ENCODE data around the gene BTBD9.

The BTBD9 gene

GRCh38 chr6:38687549-38687948 is 47.8 kb upstream of the BTBD9 start:
- no peak for ATAC-seq
- TF ChIP-seq ZNF70 (CRISPR knock-in tag; IDR thresholded peaks at IDR 0.05), result no peak
- no peak for TF ChIP-seq TOX (CRISPR knock-in tag; IDR thresholded peaks at IDR 0.05; ENCODE audit: borderline replicate concordance)
- TF ChIP-seq ZNF8 (CRISPR knock-in tag; IDR thresholded peaks at IDR 0.05), result no peak
- TF ChIP-seq PPARA (CRISPR knock-in tag; IDR thresholded peaks at IDR 0.05; ENCODE audit: borderline replicate concordance), result no peak
- TF ChIP-seq BACH2 (CRISPR knock-in tag; IDR thresholded peaks at IDR 0.05; ENCODE audit: borderline replicate concordance), result no peak
- TF ChIP-seq ESRRG (CRISPR knock-in tag; IDR thresholded peaks at IDR 0.05), result no peak
- no peak for TF ChIP-seq POU6F1 (CRISPR knock-in tag; IDR thresholded peaks at IDR 0.05; ENCODE audit: borderline replicate concordance, low read depth)
- no peak for TF ChIP-seq ISL1 (CRISPR knock-in tag; IDR thresholded peaks at IDR 0.05)
- no peak for TF ChIP-seq RARB (CRISPR knock-in tag; IDR thresholded peaks at IDR 0.05)
- TF ChIP-seq OSR1 (CRISPR knock-in tag; IDR thresholded peaks at IDR 0.05), result no peak

GRCh38 chr6:38687043-38687353 is 47.3 kb upstream of the BTBD9 start:
- no peak for ATAC-seq
- TF ChIP-seq TCF4 (CRISPR knock-in tag; IDR thresholded peaks at IDR 0.05; ENCODE audit: borderline replicate concordance) (no peak), OSR1 (CRISPR knock-in tag; IDR thresholded peaks at IDR 0.05) (no peak), ZFP3 (CRISPR knock-in tag; IDR thresholded peaks at IDR 0.05) (no peak), ZNF565 (CRISPR knock-in tag; conservative IDR thresholded peaks at IDR 0.05; ENCODE audit: low read depth) (no peak), SNAI2 (CRISPR knock-in tag; IDR thresholded peaks at IDR 0.05) (no peak), BACH2 (CRISPR knock-in tag; IDR thresholded peaks at IDR 0.05; ENCODE audit: borderline replicate concordance) (no peak), ISL1 (CRISPR knock-in tag; IDR thresholded peaks at IDR 0.05) (no peak), ZNF8 (CRISPR knock-in tag; IDR thresholded peaks at IDR 0.05) (no peak), ZC3H10 (CRISPR knock-in tag; IDR thresholded peaks at IDR 0.05) (no peak), ZFP30 (CRISPR knock-in tag; IDR thresholded peaks at IDR 0.05) (no peak), CREB5 (CRISPR knock-in tag; IDR thresholded peaks at IDR 0.05; ENCODE audit: low read depth) (no peak), ESRRG (CRISPR knock-in tag; IDR thresholded peaks at IDR 0.05) (no peak), GLIS3 (CRISPR knock-in tag; IDR thresholded peaks at IDR 0.05) (no peak), ZNF70 (CRISPR knock-in tag; IDR thresholded peaks at IDR 0.05) (no peak)

GRCh38 chr6:38686270-38687042 is 46.7 kb upstream of the BTBD9 start:
- no peak for TF ChIP-seq PPARA (CRISPR knock-in tag; IDR thresholded peaks at IDR 0.05; ENCODE audit: borderline replicate concordance)
- no peak for TF ChIP-seq CSDC2 (CRISPR knock-in tag; IDR thresholded peaks at IDR 0.05)
- TF ChIP-seq CREB5 (CRISPR knock-in tag; IDR thresholded peaks at IDR 0.05; ENCODE audit: low read depth), result no peak
- TF ChIP-seq ESRRG (CRISPR knock-in tag; IDR thresholded peaks at IDR 0.05), result no peak
- no peak for TF ChIP-seq ARNTL (CRISPR knock-in tag; IDR thresholded peaks at IDR 0.05; ENCODE audit: borderline replicate concordance, low read depth)
- no peak for TF ChIP-seq ZC3H10 (CRISPR knock-in tag; IDR thresholded peaks at IDR 0.05)
- no peak for TF ChIP-seq TOX (CRISPR knock-in tag; IDR thresholded peaks at IDR 0.05; ENCODE audit: borderline replicate concordance)
- TF ChIP-seq TSHZ2 (CRISPR knock-in tag; IDR thresholded peaks at IDR 0.05), result no peak
- TF ChIP-seq PATZ1 (CRISPR knock-in tag; IDR thresholded peaks at IDR 0.05; ENCODE audit: borderline replicate concordance), result no peak
- TF ChIP-seq ZFP3 (CRISPR knock-in tag; IDR thresholded peaks at IDR 0.05), result no peak
- no peak for TF ChIP-seq OSR1 (CRISPR knock-in tag; IDR thresholded peaks at IDR 0.05)
- TF ChIP-seq TCF4 (CRISPR knock-in tag; IDR thresholded peaks at IDR 0.05; ENCODE audit: borderline replicate concordance), result no peak
- TF ChIP-seq ZFP30 (CRISPR knock-in tag; IDR thresholded peaks at IDR 0.05), result no peak
- no peak for TF ChIP-seq ISL1 (CRISPR knock-in tag; IDR thresholded peaks at IDR 0.05)
- no peak for TF ChIP-seq ZNF70 (CRISPR knock-in tag; IDR thresholded peaks at IDR 0.05)
- no peak for TF ChIP-seq SNAI2 (CRISPR knock-in tag; IDR thresholded peaks at IDR 0.05)
- TF ChIP-seq CSRNP3 (CRISPR knock-in tag; IDR thresholded peaks at IDR 0.05), result no peak
- no peak for TF ChIP-seq RARB (CRISPR knock-in tag; IDR thresholded peaks at IDR 0.05)
- TF ChIP-seq BACH2 (CRISPR knock-in tag; IDR thresholded peaks at IDR 0.05; ENCODE audit: borderline replicate concordance), result no peak
- ATAC-seq, result no peak
